HCT116 (cell line): ENCODE results near the gene MALRD1. TPM values are rescaled to one million over a fixed set of nuclear protein-coding genes. Genes with fewer than 3 reads are reported as not detected.

Experiments used
- ATAC-seq: fragments of 200-7000 bp; cut with Tn5 transposase; 2 replicates; pipeline ENCODE4 v1.9.1; 2020; ENCODE audit warnings: mild to moderate bottlenecking, moderate library complexity
- BruUV-seq: library from RNA; stranded (reverse); fragments of 400-500 nt; replicated peaks from 2 replicates; lab custom pipeline; 2021; lab: Mats Ljungman, UMichigan
- CTCF ChIA-PET: fragments of 300-600 bp; sonication (Branson Sonifier 250); formaldehyde crosslinking; loops from one replicate; lab custom pipeline; 2021; ENCODE audit warnings: antibody characterized with exemption; lab: Charles Lee
- POLR2A ChIA-PET: fragments of 300-600, 350-600 bp; sonication (Branson Sonifier 250); formaldehyde crosslinking; loops from one replicate; lab custom pipeline; 2021; ENCODE audit warnings: antibody characterized with exemption; lab: Charles Lee
- RAD21 ChIA-PET, 2 experiments: fragments of 300-600 bp; sonication (Branson Sonifier 250); formaldehyde crosslinking; loops; one replicate each; lab custom pipeline; 2023; ENCODE audit warnings: low total read pairs in 2 of 2; ENCODE audit not compliant: uncharacterized antibody in 2 of 2, unreplicated experiment in 2 of 2, low non-redundant PET in 1 of 2; lab: Charles Lee
- DNase-seq: peaks from one replicate; pipeline ENCODE4 v3.0.0-alpha.2; 2010; ENCODE audit warnings: low read depth, low spot score
- H2AFZ ChIP-seq: fragments of 200-600 bp; shearing (Covaris generic), sonication (generic); 2 replicates; pipeline ENCODE4 v1.6.1; 2017; ENCODE audit warnings: low read depth, mixed run types, mixed read lengths, antibody characterized with exemption, low read length; ENCODE audit not compliant: poor library complexity, severe bottlenecking
- H3K27ac ChIP-seq: 2 replicates; pipeline ENCODE4 v1.5.1; 2012; ENCODE audit warnings: low read depth, low read length
- H3K27me3 ChIP-seq: fragments of 200-600 bp; sonication (generic); 2 replicates; pipeline ENCODE4 v1.6.1; 2016; ENCODE audit warnings: mixed run types, low read length, mixed read lengths; ENCODE audit not compliant: insufficient read depth
- H3K36me3 ChIP-seq, 2 experiments: fragments of 200-500 bp in 1 of 2; fragments of 200-600 bp in 1 of 2; sonication (Bioruptor generic) in 1 of 2; sonication (generic) in 1 of 2; 2 replicates each; pipeline versions ENCODE4 v1.5.1 to v1.6.1; 2014 to 2016; ENCODE audit warnings: low read length in 2 of 2, inconsistent platforms in 1 of 2, mixed read lengths in 1 of 2, mixed run types in 1 of 2; ENCODE audit not compliant: insufficient read depth in 2 of 2, control insufficient read depth in 1 of 2
- H3K4me1 ChIP-seq, 2 experiments: fragments of 200-600 bp in 1 of 2; sonication (generic) in 1 of 2; 2 replicates each; pipeline versions ENCODE4 v1.5.1 to v1.6.1; 2012 to 2017; ENCODE audit warnings: low read length in 2 of 2, inconsistent platforms in 1 of 2, mild to moderate bottlenecking in 1 of 2, mixed read lengths in 1 of 2, mixed run types in 1 of 2, moderate library complexity in 1 of 2; ENCODE audit not compliant: insufficient read depth in 2 of 2, control insufficient read depth in 1 of 2
- H3K4me2 ChIP-seq: fragments of 200-600 bp; sonication (generic); 2 replicates; pipeline ENCODE4 v1.6.1; 2017; ENCODE audit warnings: mixed run types, low read length, mixed read lengths
- H3K4me3 ChIP-seq, 2 experiments: fragments of 200-600 bp in 1 of 2; sonication (generic) in 1 of 2; replicated peaks in 1 of 2; 2 replicates each; pipeline ENCODE4 v1.5.1; 2011 to 2016; ENCODE audit warnings: low read length in 2 of 2, control low read depth in 1 of 2, low read depth in 1 of 2, mild to moderate bottlenecking in 1 of 2, mixed read lengths in 1 of 2, mixed run types in 1 of 2
- H3K79me2 ChIP-seq: fragments of 200-600 bp; sonication (generic); 2 replicates; pipeline ENCODE4 v1.6.1; 2017; ENCODE audit warnings: mild to moderate bottlenecking, mixed run types, low read length, moderate library complexity, mixed read lengths; ENCODE audit not compliant: insufficient read depth
- H3K9ac ChIP-seq: fragments of 200-600 bp; sonication (generic); 2 replicates; pipeline ENCODE4 v1.6.1; 2016; ENCODE audit warnings: low read length, mixed read lengths
- H3K9me2 ChIP-seq: fragments of 200-600 bp; sonication (generic), shearing (Covaris generic); 2 replicates; pipeline ENCODE4 v1.6.1; 2017; ENCODE audit warnings: mixed run types, mild to moderate bottlenecking, moderate library complexity; ENCODE audit not compliant: insufficient read depth
- H3K9me3 ChIP-seq, 2 experiments: fragments of 200-500 bp in 1 of 2; fragments of 200-600 bp in 1 of 2; sonication (Bioruptor generic) in 1 of 2; sonication (generic) in 1 of 2; 2 replicates each; pipeline ENCODE4 v1.6.1; 2014 to 2017; ENCODE audit warnings: low read length in 2 of 2, mixed read lengths in 2 of 2, inconsistent platforms in 1 of 2, low read depth in 1 of 2, mild to moderate bottlenecking in 1 of 2, mixed run types in 1 of 2, moderate library complexity in 1 of 2; ENCODE audit not compliant: control insufficient read depth in 1 of 2, insufficient read depth in 1 of 2
- H4K20me1 ChIP-seq: fragments of 200-600 bp; sonication (generic), shearing (Covaris generic); 2 replicates; pipeline ENCODE4 v1.6.1; 2017; ENCODE audit warnings: mixed run types, mild to moderate bottlenecking, moderate library complexity; ENCODE audit not compliant: insufficient read depth
- CBX3 ChIP-seq: IDR thresholded peaks from 2 replicates; pipeline ENCODE4 v1.6.1; 2012; ENCODE audit warnings: low read depth
- CEBPB ChIP-seq: IDR thresholded peaks from 2 replicates; pipeline ENCODE4 v1.6.1; 2012; ENCODE audit warnings: low read depth
- EGR1 ChIP-seq: IDR thresholded peaks from 2 replicates; pipeline ENCODE4 v1.6.1; 2012; ENCODE audit warnings: low read depth
- EZH2 ChIP-seq: fragments of 200-600 bp; sonication (generic); IDR thresholded peaks from 2 replicates; pipeline ENCODE4 v1.6.1; 2017; ENCODE audit warnings: antibody characterized with exemption, mixed run types
- SIN3A ChIP-seq: IDR thresholded peaks from 2 replicates; pipeline ENCODE4 v1.6.1; 2012; ENCODE audit warnings: low read depth
- SP1 ChIP-seq: IDR thresholded peaks from 2 replicates; pipeline ENCODE4 v1.6.1; 2012; ENCODE audit warnings: low read depth
- TCF7L2 ChIP-seq: IDR thresholded peaks from 2 replicates; pipeline ENCODE4 v1.7.0; 2011; ENCODE audit warnings: borderline replicate concordance, inconsistent platforms; ENCODE audit not compliant: insufficient read depth, insufficient read length; ENCODE audit errors: extremely low read depth
- ZNF274 ChIP-seq: fragments of 200-500 bp; sonication (Bioruptor generic); IDR thresholded peaks from 2 replicates; pipeline ENCODE4 v1.6.1; 2014; ENCODE audit warnings: mild to moderate bottlenecking, low read depth, low read length, inconsistent platforms
- intact Hi-C: fragments of 100-400 bp; cut with micrococcal nuclease; formaldehyde crosslinking; loops from 2 replicates; pipeline ENCODE4 v1.10.0; 2022
- total RNA-seq: library from RNA; stranded (reverse); gene quantifications from one replicate; pipeline ENCODE4 v1.2.1, GENCODE V29; 2021; ENCODE audit not compliant: unreplicated experiment
- TF ChIP-seq, protein P1 (sequence below), 3 experiments: fragments of 200-600 bp in 1 of 3; sonication (generic) in 1 of 3; IDR thresholded peaks in 2 of 3; conservative IDR thresholded peaks in 1 of 3; 2 replicates each; pipeline ENCODE4 v1.5.1; 2012 to 2017; ENCODE audit warnings: low read depth in 2 of 3, low read length in 2 of 3, antibody characterized with exemption in 1 of 3, borderline replicate concordance in 1 of 3, control low read depth in 1 of 3, mild to moderate bottlenecking in 1 of 3, mixed read lengths in 1 of 3, mixed run types in 1 of 3, moderate library complexity in 1 of 3; ENCODE audit not compliant: insufficient read depth in 1 of 3
- TF ChIP-seq, protein P2 (sequence below): IDR thresholded peaks from 2 replicates; pipeline ENCODE4 v1.6.1; 2012; ENCODE audit warnings: low read depth

The MALRD1 gene
- total RNA-seq, 1 experiment from 2014 or later: not detected

- Histone ChIP-seq H3K4me1 (no peaks in the 10 kb centered on the region), H3K79me2 (no peaks in the 10 kb centered on the region), H4K20me1 (no peaks in the 10 kb centered on the region), H3K4me2 (no peak overlapping the region), H3K9ac (no peak overlapping the region), H3K27ac (no peak overlapping the region), H2AFZ (no peak overlapping the region), H3K27me3 (no peaks in the 10 kb centered on the region), H3K9me2 (no peaks in the 10 kb centered on the region), H3K4me3 (no peak overlapping the region), H3K36me3 (no peaks in the 10 kb centered on the region), H3K9me3 (peaks cover 11 to 18% of the 10 kb centered on the region in 2 experiments; a peak in 2 of 4 replicates)
- no TSS peak for BruUV-seq
- no peak for DNase-seq
- RAD21 ChIA-PET: no interaction called here
- ATAC-seq: no peak
- intact Hi-C loops: no loop called here
- CTCF ChIA-PET: no interaction called here
- POLR2A ChIA-PET: no interaction called here
- TF ChIP-seq CEBPB (no peak), TCF7L2 (peak; percentile 48)
- TF ChIP-seq, all 23 proteins: peak for 1
Measured at GRCh38 chr10:19592276-19592675, 543.7 kb downstream of the MALRD1 start.

GRCh38 chr10:19595212-19595845, 546.7 kb downstream of the MALRD1 start:
- Histone ChIP-seq H3K36me3 (no peaks in the 10 kb centered on the region), H3K4me1 (no peaks in the 10 kb centered on the region), H3K27me3 (no peaks in the 10 kb centered on the region), H4K20me1 (no peaks in the 10 kb centered on the region), H3K9ac (no peak overlapping the region), H3K79me2 (no peaks in the 10 kb centered on the region), H3K27ac (no peak overlapping the region), H3K4me2 (no peak overlapping the region), H3K9me2 (no peaks in the 10 kb centered on the region), H2AFZ (no peak overlapping the region), H3K4me3 (no peak overlapping the region)
- ATAC-seq: no peak
- RAD21 ChIA-PET: no interaction called here
- DNase-seq: no peak
- POLR2A ChIA-PET: no interaction called here
- CTCF ChIA-PET: no interaction called here
- intact Hi-C loops: no loop called here
- no TSS peak for BruUV-seq
- TF ChIP-seq SIN3A (no peak), SP1 (no peak), CBX3 (no peak), ZNF274 (no peak), EZH2 (no peak), EGR1 (no peak)
- TF ChIP-seq, protein P1, sequence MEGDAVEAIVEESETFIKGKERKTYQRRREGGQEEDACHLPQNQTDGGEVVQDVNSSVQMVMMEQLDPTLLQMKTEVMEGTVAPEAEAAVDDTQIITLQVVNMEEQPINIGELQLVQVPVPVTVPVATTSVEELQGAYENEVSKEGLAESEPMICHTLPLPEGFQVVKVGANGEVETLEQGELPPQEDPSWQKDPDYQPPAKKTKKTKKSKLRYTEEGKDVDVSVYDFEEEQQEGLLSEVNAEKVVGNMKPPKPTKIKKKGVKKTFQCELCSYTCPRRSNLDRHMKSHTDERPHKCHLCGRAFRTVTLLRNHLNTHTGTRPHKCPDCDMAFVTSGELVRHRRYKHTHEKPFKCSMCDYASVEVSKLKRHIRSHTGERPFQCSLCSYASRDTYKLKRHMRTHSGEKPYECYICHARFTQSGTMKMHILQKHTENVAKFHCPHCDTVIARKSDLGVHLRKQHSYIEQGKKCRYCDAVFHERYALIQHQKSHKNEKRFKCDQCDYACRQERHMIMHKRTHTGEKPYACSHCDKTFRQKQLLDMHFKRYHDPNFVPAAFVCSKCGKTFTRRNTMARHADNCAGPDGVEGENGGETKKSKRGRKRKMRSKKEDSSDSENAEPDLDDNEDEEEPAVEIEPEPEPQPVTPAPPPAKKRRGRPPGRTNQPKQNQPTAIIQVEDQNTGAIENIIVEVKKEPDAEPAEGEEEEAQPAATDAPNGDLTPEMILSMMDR (IDR thresholded peaks at IDR 0.05 in 2 of 3, conservative IDR thresholded peaks at IDR 0.05 in 1 of 3; ENCODE audit: borderline replicate concordance in 1 of 3, insufficient read depth in 1 of 3, low read depth in 2 of 3, low read length in 2 of 3): no peak
- TF ChIP-seq, protein P2, sequence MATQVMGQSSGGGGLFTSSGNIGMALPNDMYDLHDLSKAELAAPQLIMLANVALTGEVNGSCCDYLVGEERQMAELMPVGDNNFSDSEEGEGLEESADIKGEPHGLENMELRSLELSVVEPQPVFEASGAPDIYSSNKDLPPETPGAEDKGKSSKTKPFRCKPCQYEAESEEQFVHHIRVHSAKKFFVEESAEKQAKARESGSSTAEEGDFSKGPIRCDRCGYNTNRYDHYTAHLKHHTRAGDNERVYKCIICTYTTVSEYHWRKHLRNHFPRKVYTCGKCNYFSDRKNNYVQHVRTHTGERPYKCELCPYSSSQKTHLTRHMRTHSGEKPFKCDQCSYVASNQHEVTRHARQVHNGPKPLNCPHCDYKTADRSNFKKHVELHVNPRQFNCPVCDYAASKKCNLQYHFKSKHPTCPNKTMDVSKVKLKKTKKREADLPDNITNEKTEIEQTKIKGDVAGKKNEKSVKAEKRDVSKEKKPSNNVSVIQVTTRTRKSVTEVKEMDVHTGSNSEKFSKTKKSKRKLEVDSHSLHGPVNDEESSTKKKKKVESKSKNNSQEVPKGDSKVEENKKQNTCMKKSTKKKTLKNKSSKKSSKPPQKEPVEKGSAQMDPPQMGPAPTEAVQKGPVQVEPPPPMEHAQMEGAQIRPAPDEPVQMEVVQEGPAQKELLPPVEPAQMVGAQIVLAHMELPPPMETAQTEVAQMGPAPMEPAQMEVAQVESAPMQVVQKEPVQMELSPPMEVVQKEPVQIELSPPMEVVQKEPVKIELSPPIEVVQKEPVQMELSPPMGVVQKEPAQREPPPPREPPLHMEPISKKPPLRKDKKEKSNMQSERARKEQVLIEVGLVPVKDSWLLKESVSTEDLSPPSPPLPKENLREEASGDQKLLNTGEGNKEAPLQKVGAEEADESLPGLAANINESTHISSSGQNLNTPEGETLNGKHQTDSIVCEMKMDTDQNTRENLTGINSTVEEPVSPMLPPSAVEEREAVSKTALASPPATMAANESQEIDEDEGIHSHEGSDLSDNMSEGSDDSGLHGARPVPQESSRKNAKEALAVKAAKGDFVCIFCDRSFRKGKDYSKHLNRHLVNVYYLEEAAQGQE: no peak
- TF ChIP-seq, all 23 proteins: peak for 0
- peaks cover 4 to 12% of the 10 kb centered on the region in 2 experiments; a peak in 2 of 4 replicates for H3K9me3 ChIP-seq
